Coronary artery (tissue), 2 donors: Measurements from ENCODE around the gene C3orf70.

Experiments used
- DNase-seq: peaks from one replicate; pipeline ENCODE4 v3.0.0-alpha.2; 2017; ENCODE audit warnings: low spot score
- H3K27ac ChIP-seq, 2 donors: fragments of 200-600 bp; sonication (generic); one replicate each; pipeline ENCODE4 v1.5.1; 2016 to 2019
- H3K4me3 ChIP-seq: fragments of 200-600 bp; sonication (generic); 2 replicates; pipeline ENCODE4 v1.5.1; 2016; ENCODE audit warnings: mild to moderate bottlenecking, moderate library complexity
- CTCF ChIP-seq: fragments of 200-600 bp; sonication (generic); IDR thresholded peaks from one replicate; pipeline ENCODE4 v1.5.1; 2019; ENCODE audit warnings: antibody characterized with exemption

C3orf70 gene

DNA sequence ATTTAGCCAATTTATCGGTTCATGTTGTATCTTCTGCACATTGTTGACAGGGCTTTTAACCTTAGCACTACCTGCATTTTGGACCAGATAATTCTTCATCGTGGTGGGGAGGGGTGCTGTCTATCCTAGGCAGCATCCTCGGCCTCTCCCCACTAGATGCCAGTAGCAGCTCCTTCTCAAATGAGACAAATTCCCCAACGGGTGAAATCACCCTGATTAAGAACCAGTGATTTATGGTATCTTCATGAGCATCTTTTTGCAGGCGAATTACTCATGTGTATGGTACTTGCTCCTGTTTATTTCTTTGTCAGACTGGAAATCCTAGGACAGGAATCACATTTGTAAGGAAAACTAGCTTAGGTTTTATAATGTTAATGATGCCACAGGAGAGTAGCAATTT lies 68.0 kb downstream of the C3orf70 start:
- no peak overlapping the region for H3K4me3 ChIP-seq
- no peak for DNase-seq
- no peak overlapping the region for H3K27ac ChIP-seq
- TF ChIP-seq CTCF, result no peak

DNA sequence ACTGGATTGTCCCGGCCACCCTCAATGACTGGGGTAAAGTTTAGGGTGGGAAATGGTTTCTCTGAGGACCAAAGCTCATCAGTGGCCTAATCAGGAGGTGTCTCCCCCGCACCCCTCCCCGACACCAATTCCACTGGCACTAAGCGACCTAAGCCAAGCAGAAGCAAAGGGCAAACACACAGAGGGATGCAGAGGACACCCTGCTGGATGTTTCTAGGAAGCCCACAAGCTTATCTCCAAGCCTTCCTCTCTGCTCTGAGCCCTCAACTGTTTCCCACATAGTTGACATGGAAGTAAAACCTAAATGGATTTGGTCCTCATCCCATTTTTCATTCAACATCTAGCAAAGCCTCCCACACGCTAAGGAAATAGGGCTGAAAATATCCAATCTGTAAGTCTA lies 68.5 kb downstream of the C3orf70 start:
- Histone ChIP-seq H3K27ac (no peak overlapping the region), H3K4me3 (no peak overlapping the region)
- TF ChIP-seq CTCF, result no peak
- DNase-seq, result no peak

DNA sequence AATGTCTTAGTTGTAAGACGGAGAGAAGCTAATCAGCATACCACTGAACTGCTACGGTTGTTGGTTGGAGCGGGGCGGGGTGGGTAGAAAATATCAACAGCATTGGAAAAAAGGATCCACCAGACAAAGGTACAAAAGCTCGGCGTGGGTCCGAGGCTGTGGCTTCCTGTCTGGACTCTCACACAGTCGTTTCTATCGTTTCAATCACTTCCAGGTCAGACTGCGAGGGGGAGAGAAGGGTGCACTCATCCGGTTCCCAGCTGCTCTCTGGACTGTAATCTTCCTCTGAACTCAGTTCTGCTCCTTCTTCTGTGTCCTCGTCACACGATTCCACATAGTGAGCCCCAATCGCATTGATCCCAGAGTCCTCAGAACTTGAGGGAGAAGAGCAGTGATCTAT lies 70.0 kb downstream of the C3orf70 start:
- no peak overlapping the region for H3K4me3 ChIP-seq
- DNase-seq, result no peak
- TF ChIP-seq CTCF, result no peak
- no peak overlapping the region for H3K27ac ChIP-seq

- no peak for TF ChIP-seq CTCF
- no peak for DNase-seq
- Histone ChIP-seq H3K27ac (no peak overlapping the region), H3K4me3 (no peak overlapping the region)
Observed at GRCh38 chr3:185082149-185082548, 70.7 kb downstream of the C3orf70 start.

DNA sequence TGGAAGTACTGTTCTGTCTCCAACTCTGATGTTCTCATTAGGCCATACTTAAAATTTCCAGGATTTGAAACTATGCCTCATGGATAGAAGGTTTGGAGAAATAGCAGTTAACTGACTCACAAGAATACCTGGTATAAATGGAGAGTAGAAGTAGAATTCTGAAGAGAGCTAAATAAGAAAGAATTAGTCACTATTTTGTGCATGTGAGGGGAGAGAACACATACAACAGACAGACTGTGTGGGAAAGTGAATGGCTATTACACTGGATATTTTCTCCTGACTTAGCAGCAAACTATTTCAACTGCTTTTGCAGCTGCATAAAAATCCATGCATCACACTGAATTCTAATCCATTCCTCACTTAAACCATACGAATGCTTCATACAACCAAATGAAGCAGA lies 71.3 kb downstream of the C3orf70 start:
- DNase-seq, result no peak
- Histone ChIP-seq H3K27ac (no peak overlapping the region), H3K4me3 (no peak overlapping the region)
- no peak for TF ChIP-seq CTCF

- Histone ChIP-seq H3K27ac (peak overlapping the region in 1 of 2 donors; percentile 11), H3K4me3 (peak overlapping the region; percentile 28)
- DNase-seq, result no peak
- TF ChIP-seq CTCF, result no peak
Observed at GRCh38 chr3:185079625-185080024, 73.2 kb downstream of the C3orf70 start.

DNA sequence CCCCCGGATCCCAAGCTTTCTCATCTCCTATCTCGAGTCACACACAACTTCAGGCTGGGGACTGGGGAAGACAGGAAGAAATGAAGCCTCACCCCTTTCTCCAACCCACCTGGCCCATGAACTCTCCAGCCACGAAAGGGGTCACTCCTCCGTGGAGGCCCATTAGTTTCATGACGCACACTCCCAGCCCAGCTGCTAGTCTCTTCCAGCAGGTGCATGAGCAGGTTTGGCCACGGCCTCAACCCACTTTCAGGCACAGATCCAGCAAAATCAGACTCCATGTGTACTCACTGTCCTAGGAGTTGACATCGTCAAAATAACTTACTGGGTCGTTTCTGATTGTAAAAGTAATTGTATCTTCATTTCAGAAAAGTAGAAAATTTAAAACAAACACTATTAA lies 76.6 kb downstream of the C3orf70 start:
- no peak for TF ChIP-seq CTCF
- no peak for DNase-seq
- H3K4me3 ChIP-seq, result no peak overlapping the region
- H3K27ac ChIP-seq, result no peak overlapping the region
